DMS114 treated with DMSO at 0.1 percent for 48 hours (cell line): ENCODE results near the gene GSC2.

ENCODE experiments used
- DNase-seq: peaks from one replicate; lab custom pipeline; 2025; ENCODE audit not compliant: unreplicated experiment; lab: John Stamatoyannopoulos, UW

The GSC2 gene

DNA sequence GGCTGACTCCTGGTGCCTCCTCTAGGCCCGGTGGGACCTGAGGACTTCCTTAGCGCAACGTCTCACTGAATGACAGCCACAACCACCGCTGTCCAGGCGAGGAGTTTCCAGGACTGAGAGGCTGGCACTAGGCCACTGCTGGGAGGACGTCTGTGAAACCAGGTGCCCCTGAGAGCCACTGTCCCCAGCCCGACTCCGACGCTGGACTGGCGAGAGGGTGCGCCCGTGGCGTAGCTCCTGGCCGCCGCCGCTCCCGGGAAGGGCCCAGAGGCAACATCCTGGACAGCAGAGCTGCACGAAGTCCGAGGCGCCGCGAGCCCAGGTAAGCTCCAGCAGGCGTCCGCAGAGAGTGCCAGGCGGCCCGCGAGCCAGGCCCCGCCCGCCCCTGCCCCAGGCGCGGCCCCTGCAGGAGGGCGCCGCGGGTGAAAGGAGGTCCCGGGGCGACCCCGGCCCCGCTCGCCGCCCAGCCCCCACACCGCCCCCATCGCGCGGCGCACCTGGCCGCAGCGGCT, 28.4 kb downstream of the GSC2 start:
- no peak for DNase-seq

DNA sequence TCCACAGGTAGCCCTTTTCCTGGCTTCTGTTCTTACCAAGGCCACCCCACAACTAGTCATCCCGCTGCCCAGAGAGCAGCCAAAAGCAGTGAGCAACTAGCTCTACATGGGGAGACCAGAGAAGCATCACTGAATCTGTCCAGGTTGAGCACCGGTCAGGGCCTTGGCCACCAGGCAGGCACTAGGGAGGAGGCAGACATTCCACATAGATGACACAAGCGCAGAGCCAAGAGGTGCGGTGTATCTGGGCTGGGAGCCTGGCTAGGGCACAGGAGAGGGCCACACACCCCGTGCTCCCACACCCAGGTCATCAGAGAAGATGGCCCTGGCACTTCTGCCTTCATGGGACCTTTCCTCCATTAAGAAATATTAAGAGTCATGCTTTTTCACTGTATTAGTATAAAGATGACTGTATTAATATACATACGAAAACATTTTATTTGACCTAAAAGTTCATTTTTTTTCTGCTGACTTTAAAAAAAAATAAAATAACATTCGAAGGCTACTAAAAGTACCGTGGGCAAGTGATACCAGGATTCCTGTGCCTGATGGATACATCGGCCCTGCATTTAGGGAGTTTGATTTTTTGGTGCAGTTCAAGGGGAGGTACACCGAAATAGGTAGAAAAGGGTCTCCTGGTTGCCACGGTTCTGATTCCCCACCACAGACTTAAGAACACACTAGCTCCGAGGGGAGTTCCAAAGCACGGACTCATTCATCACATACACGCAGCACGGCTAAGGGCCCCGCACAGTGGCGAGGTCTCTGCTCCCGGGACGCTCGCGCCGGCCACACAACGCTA, 29.1 kb downstream of the GSC2 start:
- no peak for DNase-seq

DNA sequence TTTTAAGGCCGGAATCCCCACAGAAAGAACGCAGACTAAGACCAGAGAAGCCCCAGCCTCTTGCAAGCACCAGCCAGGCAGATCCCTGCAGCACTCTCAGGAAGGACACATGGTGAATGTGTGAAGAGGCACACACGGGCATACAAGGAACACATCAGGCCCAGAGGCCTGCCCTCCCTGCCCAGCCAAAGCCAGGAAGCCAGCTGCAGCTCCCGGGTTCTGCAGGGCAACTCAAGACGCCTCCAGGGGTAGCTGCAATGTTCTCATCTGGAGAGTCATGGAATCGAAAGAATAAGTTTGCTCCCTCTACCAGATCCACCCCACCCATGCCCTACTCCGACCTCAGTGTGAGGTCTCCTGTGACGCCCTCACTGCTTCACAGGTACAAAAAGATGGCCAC, 30.1 kb downstream of the GSC2 start:
- no peak for DNase-seq

DNA sequence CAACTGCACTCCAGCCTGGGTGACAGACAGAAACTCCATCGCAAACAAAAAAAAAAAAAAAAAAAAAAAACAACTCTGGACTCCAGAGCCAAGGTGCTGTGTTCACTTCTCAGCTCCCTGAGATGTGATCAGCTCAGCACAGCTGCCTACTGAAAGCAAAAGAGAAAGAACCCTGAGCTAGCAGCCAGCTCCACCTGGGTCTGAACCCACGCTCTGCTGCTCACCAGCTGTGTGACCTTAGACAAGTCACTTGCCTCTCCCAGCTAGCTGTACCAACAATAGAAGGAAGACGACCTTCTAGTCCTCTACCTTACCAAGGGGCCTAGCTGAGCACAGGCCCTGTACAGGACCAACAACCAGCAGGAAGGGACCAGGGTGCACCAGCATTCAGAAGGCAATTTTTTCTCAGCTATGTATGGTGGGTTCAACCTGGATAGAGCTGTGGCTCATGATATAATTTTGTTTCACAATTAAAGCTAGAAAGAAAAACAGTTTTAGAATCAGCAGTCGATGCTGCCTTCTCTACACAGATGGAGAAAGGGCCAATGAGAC, 31.7 kb downstream of the GSC2 start:
- DNase-seq, result no peak

DNA sequence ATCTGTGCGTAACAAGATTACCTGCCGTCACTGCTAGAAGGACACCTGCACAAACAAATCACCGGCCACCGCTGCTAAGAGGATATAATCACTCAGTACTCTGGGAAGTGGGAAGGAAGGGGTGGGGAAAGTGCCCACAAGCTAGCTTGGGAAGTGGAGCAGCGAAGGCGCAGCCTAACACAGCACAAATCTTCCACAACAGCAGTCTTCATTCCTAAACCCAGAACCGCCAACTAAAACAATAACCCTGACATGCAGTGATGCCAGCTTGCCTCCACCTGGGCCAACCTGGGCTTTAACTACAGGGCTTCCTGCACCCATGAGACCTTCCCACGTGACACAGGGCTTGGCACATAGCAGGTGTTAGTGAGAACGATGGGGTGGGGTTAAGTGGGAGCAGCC, 33.0 kb downstream of the GSC2 start:
- DNase-seq, result no peak

DNA sequence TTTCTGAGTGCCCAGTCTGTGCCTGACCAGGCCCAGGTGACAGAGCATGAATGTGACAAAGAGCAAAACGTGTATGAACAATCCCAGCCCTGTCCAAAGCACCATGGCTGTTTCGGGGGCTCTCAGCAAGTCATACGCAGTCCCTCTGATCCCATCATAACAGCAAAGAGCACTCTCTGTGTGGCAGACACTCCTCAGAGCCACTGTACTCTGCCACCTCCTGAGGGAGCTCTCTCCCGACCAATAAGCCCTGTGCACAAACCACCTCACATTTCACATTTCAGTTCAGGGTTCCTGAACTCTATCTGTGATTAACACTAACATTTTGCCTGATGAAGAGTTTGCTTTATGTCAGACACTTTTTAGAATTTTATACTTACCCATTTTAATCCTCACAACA, 34.5 kb downstream of the GSC2 start:
- no peak for DNase-seq

DNA sequence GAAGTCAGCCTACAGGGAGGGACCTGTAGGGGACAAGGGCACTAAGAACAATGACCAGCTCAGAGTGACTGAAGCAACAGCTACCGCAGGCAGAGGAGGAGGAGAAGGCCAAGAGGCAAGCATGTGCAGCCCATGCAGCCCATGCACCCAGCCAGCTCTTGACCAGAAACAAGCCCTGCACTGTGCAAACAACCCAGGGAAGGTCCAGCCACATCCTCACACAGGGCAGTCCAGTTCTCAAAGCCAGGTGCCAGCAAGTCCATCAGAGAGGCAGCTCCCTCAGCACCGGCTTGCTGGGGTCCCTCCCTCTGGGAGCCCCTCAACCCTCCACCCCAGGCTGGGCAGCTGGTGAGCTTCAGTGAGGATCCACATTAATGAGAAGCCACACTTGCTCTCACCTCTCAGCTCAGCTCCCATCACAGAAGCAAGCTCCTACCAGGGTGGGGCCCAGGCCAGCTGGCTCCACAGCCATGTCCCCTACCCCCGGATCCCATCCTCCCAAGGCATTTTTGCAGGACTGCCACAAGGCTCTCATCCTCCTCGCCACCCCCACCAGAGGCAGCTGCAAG, 35.0 kb downstream of the GSC2 start:
- DNase-seq, result no peak

DNA sequence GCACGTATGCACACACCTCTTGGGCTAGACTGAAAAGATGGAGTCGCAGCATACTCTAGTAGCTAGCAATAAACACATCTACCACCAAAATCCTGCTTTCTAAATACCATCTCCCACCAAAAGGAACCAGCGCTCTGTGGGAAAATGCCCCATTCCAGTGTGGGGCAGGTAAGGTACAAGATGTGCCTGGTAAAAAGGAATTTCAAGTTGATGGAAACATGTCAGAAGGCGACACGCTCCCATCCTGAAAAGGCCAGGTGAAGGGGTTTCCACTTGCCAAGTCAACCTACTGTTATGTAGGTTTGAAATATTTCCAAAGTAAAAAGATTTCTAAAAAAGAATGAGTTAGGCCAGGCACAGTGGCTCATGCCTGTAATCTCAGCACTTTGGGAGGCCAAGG, 36.7 kb downstream of the GSC2 start:
- DNase-seq, result no peak

DNA sequence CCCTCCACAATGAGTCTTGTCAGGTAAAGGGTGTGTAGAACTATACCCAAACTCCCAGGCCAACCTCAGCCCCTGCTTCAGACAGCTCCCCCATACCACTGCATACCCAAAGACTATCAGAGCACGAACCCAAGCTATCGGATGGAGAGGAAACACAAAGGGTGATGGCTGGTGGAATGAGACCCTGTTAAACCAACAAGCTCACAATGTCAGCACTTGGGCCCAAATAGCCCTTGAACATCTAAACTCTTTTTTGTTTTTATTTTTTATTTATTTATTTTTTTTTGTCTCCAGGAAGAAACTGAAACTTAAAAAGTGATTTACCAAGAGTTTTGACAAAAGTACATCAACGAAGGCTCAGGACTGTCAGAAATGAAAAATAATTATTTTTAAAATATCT, 38.5 kb downstream of the GSC2 start:
- no peak for DNase-seq

DNA sequence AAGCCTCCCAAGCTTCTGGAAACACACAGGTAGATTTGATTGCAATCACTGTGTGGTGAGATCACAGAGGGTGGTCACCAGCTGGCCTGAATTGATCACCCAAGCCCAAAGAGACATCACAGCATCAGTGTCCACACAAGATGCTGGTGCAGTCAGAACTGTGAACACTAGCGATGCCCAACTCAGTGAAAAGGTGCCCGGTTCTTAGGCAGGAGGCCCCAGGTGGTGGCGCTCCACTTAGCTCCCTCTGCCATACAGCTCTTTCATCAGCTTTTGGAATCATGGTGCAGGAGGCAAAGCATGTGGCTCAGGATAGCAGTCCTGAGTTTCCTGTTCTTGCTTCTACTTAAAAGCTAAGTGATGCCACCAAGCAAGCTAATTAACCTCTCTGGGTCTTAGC, 39.0 kb downstream of the GSC2 start:
- no peak for DNase-seq

DNA sequence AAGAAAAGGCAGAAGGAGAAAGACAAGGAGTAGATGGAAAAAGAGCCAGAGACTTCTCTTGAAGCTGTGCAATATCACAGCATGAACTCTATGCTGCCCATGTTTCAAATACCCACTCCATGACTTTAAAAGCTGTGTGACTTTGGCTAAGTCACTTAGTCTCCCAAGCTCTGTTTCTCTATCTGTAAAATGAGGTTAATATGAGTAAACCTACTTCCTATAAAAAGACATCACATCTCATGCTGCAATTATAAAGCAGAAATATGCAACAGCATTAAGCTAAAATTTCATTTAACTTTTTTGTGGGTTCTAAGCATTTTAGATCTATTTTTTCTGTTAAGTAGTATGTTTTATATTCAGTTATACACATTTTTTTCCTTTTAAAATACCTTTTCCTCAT, 39.4 kb downstream of the GSC2 start:
- no peak for DNase-seq

DNA sequence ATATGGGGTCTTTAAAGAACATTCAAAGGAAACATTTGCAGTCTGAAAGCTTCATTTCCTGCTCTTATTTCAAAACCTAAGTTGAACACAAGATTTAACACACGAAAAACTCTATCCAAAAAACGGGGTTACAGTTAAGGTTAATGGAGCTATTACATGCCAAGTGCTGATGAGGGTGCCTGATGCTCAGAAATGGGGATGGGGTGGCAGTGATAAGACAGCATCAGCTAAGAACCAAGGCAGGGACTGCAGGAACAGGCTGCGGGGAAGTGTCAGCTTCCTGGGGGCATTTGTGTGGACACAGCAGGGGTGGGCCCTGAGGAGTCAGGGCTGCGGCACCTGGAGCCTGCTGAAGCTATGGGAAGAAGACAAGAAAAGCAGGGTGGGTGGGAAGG, 40.0 kb downstream of the GSC2 start:
- DNase-seq, result no peak

DNA sequence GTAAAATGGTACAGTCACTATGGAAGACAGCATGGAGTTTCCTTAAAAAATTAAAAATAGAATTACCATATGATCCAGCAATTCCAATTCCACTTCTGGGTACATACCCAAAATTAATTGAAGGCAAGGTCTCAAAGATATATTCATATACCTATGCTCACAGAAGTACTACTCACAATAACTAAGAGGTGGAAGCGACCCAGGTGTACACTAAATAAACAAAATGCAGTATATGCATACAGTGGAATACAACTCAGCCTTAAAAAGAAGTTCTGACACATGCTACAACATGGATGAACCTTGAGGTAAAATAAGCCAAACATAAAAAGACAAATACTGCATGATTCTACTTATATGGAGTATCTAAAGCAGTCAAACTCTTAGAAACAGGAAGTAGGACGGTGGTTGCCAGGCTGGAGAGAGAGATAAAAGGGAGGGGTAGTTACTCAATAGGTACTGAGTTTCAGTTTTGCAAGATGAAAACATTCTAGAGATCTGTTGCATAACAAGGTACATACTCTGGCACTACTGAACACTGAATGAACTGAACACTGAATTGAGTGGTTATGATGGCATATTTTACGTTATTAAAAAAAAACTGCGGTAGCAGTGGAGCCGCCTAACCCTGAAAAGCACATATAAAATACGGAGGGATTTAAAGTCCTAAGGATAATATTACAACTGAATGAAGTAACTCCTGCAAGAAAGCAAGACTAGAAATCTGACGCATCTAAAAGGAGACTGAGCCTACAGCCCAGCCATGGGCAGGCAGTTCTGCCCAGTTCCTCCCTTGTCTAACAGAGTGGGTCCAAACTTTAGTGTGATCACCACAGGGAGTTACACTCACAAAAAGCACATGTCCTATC, 40.7 kb downstream of the GSC2 start:
- no peak for DNase-seq

DNA sequence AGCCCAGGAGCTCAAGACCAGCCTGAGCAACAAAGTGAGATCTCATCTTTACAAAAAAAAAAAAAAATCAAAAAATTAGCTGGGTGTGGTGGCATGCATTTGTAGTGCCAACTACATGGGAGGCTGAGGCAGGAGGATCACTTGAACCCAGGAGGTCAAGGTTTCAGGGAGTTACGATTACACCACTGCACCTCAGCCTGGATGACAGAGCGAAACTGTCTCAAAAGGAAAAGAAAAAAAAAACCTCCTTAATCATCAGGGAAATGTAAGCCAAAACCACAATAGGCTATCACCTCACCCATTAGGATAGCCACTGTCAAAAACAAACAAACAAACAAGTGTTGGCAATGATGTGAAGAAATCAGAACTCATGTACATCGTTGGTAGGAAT, 41.3 kb downstream of the GSC2 start:
- DNase-seq, result no peak

DNA sequence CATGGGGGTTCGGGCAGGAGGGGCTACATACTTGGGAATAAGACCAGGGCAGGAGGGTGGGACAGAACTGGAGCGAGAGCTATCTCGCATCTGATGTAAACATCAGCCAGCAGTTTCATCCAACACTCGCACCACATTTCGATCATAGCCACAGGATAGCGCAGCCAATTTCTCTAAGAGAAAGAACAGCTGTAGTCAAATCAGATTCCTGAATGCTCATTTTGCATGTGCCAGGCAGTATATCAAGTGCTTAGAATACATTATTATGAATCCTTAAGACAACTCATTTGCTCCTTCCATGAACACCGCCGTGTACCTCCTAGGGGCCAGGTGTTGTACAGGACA, 42.4 kb downstream of the GSC2 start:
- DNase-seq, result no peak

DNA sequence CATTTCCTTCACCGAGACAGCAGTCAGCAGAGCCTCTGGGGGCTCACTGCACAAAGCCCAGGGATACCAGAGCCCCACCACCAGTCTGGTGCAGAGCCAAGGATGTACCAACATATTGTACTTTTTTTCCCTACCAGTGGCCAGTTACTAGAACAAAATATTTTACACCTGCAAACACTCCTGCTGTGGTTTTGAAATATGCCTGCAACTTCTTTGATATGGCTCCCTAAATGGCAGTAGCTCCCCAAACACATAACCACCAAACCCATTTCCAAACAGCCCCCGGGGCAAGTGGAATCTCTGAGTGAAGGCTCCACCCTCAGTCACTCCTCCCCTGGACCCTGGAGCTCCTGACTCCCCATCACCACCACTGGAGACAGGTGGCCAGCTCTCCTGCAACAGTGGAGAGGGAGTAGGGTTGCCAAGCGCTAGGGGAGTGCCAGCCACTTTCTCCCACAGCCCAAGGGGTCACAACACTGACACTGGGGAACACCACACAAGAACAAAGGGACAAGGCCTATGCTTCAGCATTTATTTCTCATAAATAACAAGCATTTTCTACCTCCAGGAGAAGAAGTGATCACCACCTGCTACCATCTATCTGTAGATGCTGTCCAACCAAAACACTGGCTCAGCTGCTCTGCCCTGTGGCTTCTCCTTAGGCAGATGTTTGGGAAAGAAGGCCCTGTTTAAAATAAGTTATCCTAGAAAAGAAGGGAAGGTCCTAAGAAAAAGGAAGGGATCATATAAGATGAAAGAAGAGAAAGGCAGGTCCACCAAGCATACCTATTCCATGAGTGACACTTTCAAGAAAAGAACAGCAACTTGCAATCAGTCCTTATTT, 43.0 kb downstream of the GSC2 start:
- no peak for DNase-seq

DNA sequence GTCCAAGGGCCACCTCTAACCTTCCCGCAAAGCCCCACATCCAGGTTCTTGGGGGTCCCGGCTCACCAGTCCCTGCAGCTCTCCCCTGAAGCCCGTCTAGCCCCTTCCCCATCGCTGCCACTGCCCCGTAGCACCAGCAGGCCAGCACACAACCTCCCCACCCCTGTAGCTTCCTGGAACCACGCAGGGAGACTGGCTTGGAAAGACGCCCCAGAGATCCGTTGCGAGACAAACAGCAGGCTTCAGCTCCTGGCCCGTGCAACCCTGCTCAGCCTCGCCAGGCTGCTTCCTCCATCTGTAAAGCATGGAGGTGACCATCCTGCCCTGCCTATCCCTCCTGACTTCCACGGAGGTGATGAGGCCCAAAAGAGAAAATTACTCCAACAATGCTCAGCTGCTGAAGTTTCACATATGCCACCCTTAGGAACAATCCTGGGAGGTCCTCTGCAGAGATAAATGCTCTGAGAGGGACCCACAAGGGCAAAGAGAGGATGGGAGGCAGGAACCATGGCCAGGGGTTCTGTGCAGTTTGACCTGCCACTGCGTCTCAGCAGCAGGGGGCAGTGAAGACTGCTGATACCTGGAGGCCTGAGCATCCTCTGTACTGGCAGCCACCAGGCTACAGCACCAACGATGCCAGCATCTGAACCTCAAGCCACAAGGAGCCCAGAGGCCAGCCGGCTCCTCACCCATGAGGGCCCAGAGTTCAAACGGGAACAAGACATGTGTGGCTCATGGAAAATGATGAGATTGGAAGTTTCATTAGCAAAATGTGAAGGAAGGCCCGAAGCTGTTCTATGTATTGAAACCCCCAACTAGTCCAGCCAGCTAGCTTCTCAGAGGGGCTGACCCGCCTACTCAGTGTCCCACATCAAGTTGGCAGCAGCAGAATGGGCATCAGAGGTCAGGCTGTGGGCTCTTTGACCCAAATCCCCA, 44.0 kb downstream of the GSC2 start:
- no peak for DNase-seq

DNA sequence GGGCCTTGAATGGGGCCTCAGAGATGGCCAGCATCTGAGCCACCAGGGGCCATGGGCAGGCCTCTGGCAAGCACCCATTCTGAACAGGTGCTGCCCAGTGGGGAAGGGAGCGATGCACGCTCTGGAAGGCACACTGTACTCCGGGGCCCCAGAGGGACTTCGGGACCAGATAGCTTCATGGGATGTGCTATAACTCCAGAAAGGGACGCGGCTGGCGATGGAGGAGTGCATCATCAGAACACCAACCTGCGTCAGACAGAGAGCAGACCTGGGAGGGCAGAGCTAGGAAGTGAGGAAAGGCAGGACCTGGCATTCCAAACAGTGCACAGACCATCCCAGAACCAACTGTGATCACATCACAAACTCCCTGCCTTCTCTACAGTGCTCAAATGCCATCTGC, 44.6 kb downstream of the GSC2 start:
- DNase-seq, result no peak

DNA sequence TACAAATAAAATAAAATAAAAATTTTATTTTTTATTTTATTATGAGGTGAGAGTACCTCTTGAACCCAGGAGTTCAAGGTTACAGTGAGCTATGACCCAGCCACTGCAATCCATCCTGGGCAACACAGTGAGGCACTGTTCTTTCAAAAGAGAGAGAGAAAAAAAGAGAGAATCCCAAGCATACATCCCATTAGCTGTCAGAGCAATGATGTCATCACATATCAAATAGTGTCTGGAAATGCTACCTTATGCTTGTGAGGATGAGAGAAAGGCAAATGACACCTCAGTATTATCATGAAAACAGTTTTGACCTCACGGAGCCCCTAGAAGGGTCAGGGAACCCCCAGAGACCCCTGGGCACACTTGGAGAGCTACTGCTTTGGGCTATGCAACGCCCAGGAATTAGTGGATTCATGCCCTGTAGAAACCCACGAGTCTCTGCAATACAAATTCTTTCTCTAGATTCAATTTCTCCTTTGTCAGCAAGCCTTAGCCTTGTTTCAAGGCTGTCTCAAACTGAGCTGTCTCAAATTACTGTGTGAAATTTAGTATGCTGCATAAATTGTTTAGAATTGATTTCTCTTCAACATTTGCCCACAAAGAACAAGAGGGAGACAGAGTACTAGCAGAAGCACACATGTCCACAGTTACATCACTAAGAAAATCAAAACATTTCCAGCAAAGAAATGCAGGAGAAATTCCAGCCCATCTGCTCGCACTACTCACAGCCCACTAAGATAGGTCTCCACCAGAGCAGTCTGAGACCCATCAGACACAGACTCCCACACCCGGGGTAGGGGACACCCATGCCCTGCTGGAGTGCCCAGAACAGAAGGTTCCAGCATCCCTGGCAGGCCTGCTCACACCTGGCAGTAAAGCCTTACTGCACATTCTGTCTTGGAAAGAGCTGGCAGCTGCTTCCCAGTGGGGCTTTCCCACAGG, 45.9 kb downstream of the GSC2 start:
- DNase-seq, result no peak
